HepG2 (cell line): ENCODE results near the gene TRIO.

ENCODE experiments used
- CHCHD3 ChIP-seq: sonication (generic); formaldehyde crosslinking; IDR thresholded peaks from 2 replicates; pipeline ENCODE4 v1.8.0; 2022; ENCODE audit warnings: mild to moderate bottlenecking, missing genetic modification reagents, moderate library complexity
- GTF2F1 ChIP-seq: fragments of 150-350 bp; IDR thresholded peaks from 2 replicates; pipeline ENCODE4 v1.6.1; 2014; ENCODE audit warnings: low read length
- HDAC2 ChIP-seq: sonication (generic); formaldehyde crosslinking; IDR thresholded peaks from 2 replicates; pipeline ENCODE4 v1.4.0; 2020; ENCODE audit warnings: missing genetic modification reagents
- HMG20B ChIP-seq: conservative IDR thresholded peaks from 2 replicates; pipeline ENCODE4 v1.6.1; 2016; ENCODE audit warnings: missing genetic modification reagents, missing compliant biosample characterization
- JUN ChIP-seq: sonication (generic); formaldehyde crosslinking; IDR thresholded peaks from 2 replicates; pipeline ENCODE4 v1.4.0; 2020; ENCODE audit warnings: mild to moderate bottlenecking, missing genetic modification reagents
- RFX5 ChIP-seq: IDR thresholded peaks from 2 replicates; pipeline ENCODE4 v1.6.1; 2011; ENCODE audit warnings: low read depth, low read length, improper control_type of control experiment
- TOE1 ChIP-seq: sonication (generic); formaldehyde crosslinking; IDR thresholded peaks from 2 replicates; pipeline ENCODE4 v1.4.0; 2020; ENCODE audit warnings: mild to moderate bottlenecking, missing genetic modification reagents
- ZBTB1 ChIP-seq: sonication (generic); formaldehyde crosslinking; IDR thresholded peaks from 2 replicates; pipeline ENCODE4 v1.4.0; 2020; ENCODE audit warnings: missing genetic modification reagents, borderline replicate concordance
- ZNF460 ChIP-seq: sonication (generic); formaldehyde crosslinking; IDR thresholded peaks from 2 replicates; pipeline ENCODE4 v1.5.1; 2020; ENCODE audit warnings: missing genetic modification reagents, mild to moderate bottlenecking, borderline replicate concordance
- TF ChIP-seq, protein P1 (sequence below): sonication (generic); formaldehyde crosslinking; IDR thresholded peaks from 2 replicates; pipeline ENCODE4 v1.5.0; 2020; ENCODE audit warnings: mild to moderate bottlenecking, missing genetic modification reagents, moderate library complexity
- TF ChIP-seq, protein P2 (sequence below): sonication (generic); formaldehyde crosslinking; IDR thresholded peaks from 2 replicates; pipeline ENCODE4 v1.8.0; 2022; ENCODE audit warnings: missing genetic modification reagents, mild to moderate bottlenecking, moderate library complexity, borderline replicate concordance

DNA sequence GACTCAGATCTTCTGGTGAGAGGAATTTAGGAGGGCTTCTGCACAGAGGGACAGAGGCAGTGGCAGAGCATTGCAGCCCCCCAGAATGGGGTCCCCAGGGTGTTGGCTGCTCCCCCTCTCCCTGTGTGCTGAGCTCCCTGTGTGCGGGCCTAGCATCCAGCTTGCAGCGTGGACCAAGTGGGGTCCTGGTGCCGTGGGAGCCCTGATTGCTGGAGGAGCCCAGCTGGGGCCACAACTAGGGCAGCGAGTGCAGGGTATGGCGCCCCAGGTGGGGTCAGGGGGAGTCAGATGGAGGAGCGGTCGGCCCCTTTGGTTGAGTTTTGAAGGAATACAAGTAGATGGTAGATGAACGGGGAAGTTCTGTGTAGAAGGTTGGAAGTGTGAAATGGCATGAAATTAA, 66.7 kb downstream of the TRIO start:
- no peak for TF ChIP-seq RFX5
- no peak for TF ChIP-seq HMG20B (CRISPR knock-in tag)
- no peak for TF ChIP-seq JUN (CRISPR knock-in tag)
- no peak for TF ChIP-seq CHCHD3 (CRISPR knock-in tag)
- TF ChIP-seq, protein P1, sequence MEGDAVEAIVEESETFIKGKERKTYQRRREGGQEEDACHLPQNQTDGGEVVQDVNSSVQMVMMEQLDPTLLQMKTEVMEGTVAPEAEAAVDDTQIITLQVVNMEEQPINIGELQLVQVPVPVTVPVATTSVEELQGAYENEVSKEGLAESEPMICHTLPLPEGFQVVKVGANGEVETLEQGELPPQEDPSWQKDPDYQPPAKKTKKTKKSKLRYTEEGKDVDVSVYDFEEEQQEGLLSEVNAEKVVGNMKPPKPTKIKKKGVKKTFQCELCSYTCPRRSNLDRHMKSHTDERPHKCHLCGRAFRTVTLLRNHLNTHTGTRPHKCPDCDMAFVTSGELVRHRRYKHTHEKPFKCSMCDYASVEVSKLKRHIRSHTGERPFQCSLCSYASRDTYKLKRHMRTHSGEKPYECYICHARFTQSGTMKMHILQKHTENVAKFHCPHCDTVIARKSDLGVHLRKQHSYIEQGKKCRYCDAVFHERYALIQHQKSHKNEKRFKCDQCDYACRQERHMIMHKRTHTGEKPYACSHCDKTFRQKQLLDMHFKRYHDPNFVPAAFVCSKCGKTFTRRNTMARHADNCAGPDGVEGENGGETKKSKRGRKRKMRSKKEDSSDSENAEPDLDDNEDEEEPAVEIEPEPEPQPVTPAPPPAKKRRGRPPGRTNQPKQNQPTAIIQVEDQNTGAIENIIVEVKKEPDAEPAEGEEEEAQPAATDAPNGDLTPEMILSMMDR (CRISPR knock-in tag), result no peak
- TF ChIP-seq, protein P2, sequence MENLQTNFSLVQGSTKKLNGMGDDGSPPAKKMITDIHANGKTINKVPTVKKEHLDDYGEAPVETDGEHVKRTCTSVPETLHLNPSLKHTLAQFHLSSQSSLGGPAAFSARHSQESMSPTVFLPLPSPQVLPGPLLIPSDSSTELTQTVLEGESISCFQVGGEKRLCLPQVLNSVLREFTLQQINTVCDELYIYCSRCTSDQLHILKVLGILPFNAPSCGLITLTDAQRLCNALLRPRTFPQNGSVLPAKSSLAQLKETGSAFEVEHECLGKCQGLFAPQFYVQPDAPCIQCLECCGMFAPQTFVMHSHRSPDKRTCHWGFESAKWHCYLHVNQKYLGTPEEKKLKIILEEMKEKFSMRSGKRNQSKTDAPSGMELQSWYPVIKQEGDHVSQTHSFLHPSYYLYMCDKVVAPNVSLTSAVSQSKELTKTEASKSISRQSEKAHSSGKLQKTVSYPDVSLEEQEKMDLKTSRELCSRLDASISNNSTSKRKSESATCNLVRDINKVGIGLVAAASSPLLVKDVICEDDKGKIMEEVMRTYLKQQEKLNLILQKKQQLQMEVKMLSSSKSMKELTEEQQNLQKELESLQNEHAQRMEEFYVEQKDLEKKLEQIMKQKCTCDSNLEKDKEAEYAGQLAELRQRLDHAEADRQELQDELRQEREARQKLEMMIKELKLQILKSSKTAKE, result no peak
- no peak for TF ChIP-seq ZBTB1
- no peak for TF ChIP-seq TOE1 (CRISPR knock-in tag)
- TF ChIP-seq GTF2F1, result no peak
- TF ChIP-seq ZNF460 (CRISPR knock-in tag), result no peak
- TF ChIP-seq HDAC2, result no peak
